ENCODE data around the gene TULP4. TPM values are rescaled to one million over a fixed set of nuclear protein-coding genes. Genes with fewer than 3 reads are reported as not detected.
"Not testable (repeated sequence)": the region's sequence is repeated elsewhere in the genome, so short reads cannot be mapped to it uniquely, and the experiment has no call there.

The TULP4 gene
- total RNA-seq, 1 experiment from 2014 or later = 52.8 TPM

- DNase-seq (ENCODE audit: low spot score) (no peak), ATAC-seq (no peak; the same call in 1 of the 2 replicates)
- TF ChIP-seq ATF2 (CRISPR knock-in tag; IDR thresholded peaks at IDR 0.05; ENCODE audit: borderline replicate concordance, low read depth) (no peak), IRF2 (CRISPR knock-in tag; IDR thresholded peaks at IDR 0.05; ENCODE audit: borderline replicate concordance, low read depth) (no peak), RELA (CRISPR knock-in tag; IDR thresholded peaks at IDR 0.05; ENCODE audit: borderline replicate concordance) (no peak), ZNF416 (CRISPR knock-in tag; IDR thresholded peaks at IDR 0.05) (no peak), SOX15 (CRISPR knock-in tag; IDR thresholded peaks at IDR 0.05) (no peak), ATF6 (CRISPR knock-in tag; IDR thresholded peaks at IDR 0.05) (no peak)
- peaks cover 7% of the 10 kb centered on the region; the same call in 1 of the 2 replicates for H3K9me3 Mint-ChIP-seq
- H3K4me1 Mint-ChIP-seq = peaks cover 6% of the 10 kb centered on the region
- H3K4me3 Mint-ChIP-seq = no peak overlapping the region
- H3K36me3 Mint-ChIP-seq = peaks cover 29% of the 10 kb centered on the region
- POLR2A ChIA-PET = no interaction called here
- H3K27ac Mint-ChIP-seq = no peak overlapping the region
- peaks cover 44% of the 10 kb centered on the region for H3K27me3 Mint-ChIP-seq (ENCODE audit: low read depth)
- CTCF ChIA-PET = no interaction called here
Measured at GRCh38 chr6:158475344-158476302, 163.4 kb downstream of the TULP4 start.

GRCh38 chr6:158476389-158476788, 164.1 kb downstream of the TULP4 start:
- Mint-ChIP-seq H3K27me3 (ENCODE audit: low read depth) (peaks cover 36% of the 10 kb centered on the region), H3K4me3 (no peak overlapping the region)
- POLR2A ChIA-PET = no interaction called here

GRCh38 chr6:158477722-158478121, 165.5 kb downstream of the TULP4 start:
- H3K4me3 Mint-ChIP-seq; DNase-seq (ENCODE audit: low spot score); POLR2A ChIA-PET; ATAC-seq; H3K27ac Mint-ChIP-seq; CTCF ChIA-PET; H3K4me1 Mint-ChIP-seq; H3K9me3 Mint-ChIP-seq: not testable (repeated sequence)
- Mint-ChIP-seq H3K27me3 (ENCODE audit: low read depth) (peaks cover 23% of the 10 kb centered on the region), H3K36me3 (peaks cover 29% of the 10 kb centered on the region)

More at GRCh38 chr6:158476389-158476788, 164.1 kb downstream of the TULP4 start:
- H3K4me1 Mint-ChIP-seq = 0 out of 2 replicates have a peak, but pooled peaks cover 2% of the 10 kb centered on the region
- DNase-seq (ENCODE audit: low spot score) (no peak), ATAC-seq (no peak)
- CTCF ChIA-PET = no interaction called here
- peaks cover 26% of the 10 kb centered on the region for H3K36me3 Mint-ChIP-seq
- no peak overlapping the region for H3K27ac Mint-ChIP-seq
- H3K9me3 Mint-ChIP-seq = peaks cover 7% of the 10 kb centered on the region; the same call in 1 of the 2 replicates
- TF ChIP-seq ZMAT4 (CRISPR knock-in tag; IDR thresholded peaks at IDR 0.05) = no peak
- TF ChIP-seq JAZF1 (CRISPR knock-in tag; IDR thresholded peaks at IDR 0.05) = no peak
- no peak for TF ChIP-seq ESRRA (CRISPR knock-in tag; IDR thresholded peaks at IDR 0.05; ENCODE audit: borderline replicate concordance)
- no peak for TF ChIP-seq NFE2L1 (CRISPR knock-in tag; IDR thresholded peaks at IDR 0.05)
- no peak for TF ChIP-seq ZNF317 (CRISPR knock-in tag; IDR thresholded peaks at IDR 0.05; ENCODE audit: borderline replicate concordance, low read depth)
- TF ChIP-seq ZBTB21 (CRISPR knock-in tag; IDR thresholded peaks at IDR 0.05; ENCODE audit: borderline replicate concordance) = no peak
- TF ChIP-seq RORB (CRISPR knock-in tag; IDR thresholded peaks at IDR 0.05) = no peak

- Mint-ChIP-seq H3K4me1 (no peaks in the 10 kb centered on the region), H3K36me3 (peaks cover 33% of the 10 kb centered on the region), H3K9me3 (peaks cover 7% of the 10 kb centered on the region; the same call in 1 of the 2 replicates), H3K27ac (no peak overlapping the region), H3K27me3 (ENCODE audit: low read depth) (no peaks in the 10 kb centered on the region), H3K4me3 (no peak overlapping the region)
- ATAC-seq (no peak), DNase-seq (ENCODE audit: low spot score) (no peak)
- POLR2A ChIA-PET = no interaction called here
- CTCF ChIA-PET = no interaction called here
- TF ChIP-seq IRF2 (CRISPR knock-in tag; IDR thresholded peaks at IDR 0.05; ENCODE audit: borderline replicate concordance, low read depth) (no peak), RORB (CRISPR knock-in tag; IDR thresholded peaks at IDR 0.05) (no peak), ZBTB43 (CRISPR knock-in tag; IDR thresholded peaks at IDR 0.05) (no peak), E2F5 (CRISPR knock-in tag; IDR thresholded peaks at IDR 0.05) (no peak), ZMAT4 (CRISPR knock-in tag; IDR thresholded peaks at IDR 0.05) (no peak), CREB1 (CRISPR knock-in tag; IDR thresholded peaks at IDR 0.05) (no peak), ATF3 (CRISPR knock-in tag; conservative IDR thresholded peaks at IDR 0.05) (no peak), NR1H2 (CRISPR knock-in tag; IDR thresholded peaks at IDR 0.05) (no peak), TEAD4 (CRISPR knock-in tag; IDR thresholded peaks at IDR 0.05) (no peak), ZNF219 (CRISPR knock-in tag; IDR thresholded peaks at IDR 0.05; ENCODE audit: borderline replicate concordance) (no peak), ZNF423 (CRISPR knock-in tag; IDR thresholded peaks at IDR 0.05) (no peak)
Measured at GRCh38 chr6:158480989-158481388, 168.7 kb downstream of the TULP4 start.
